Measurements from ENCODE around the gene PODXL2. TPM values are rescaled to one million over a fixed set of nuclear protein-coding genes. Genes with fewer than 3 reads are reported as not detected.
"Not testable (repeated sequence)": the region's sequence is repeated elsewhere in the genome, so short reads cannot be mapped to it uniquely, and the experiment has no call there.

The PODXL2 gene
- total RNA-seq, 1 donor from 2014 or later = 5.7 TPM

GRCh38 chr3:127652246-127652995, 23.4 kb downstream of the PODXL2 start:
- no peaks in the 10 kb centered on the region for H3K36me3 Mint-ChIP-seq (ENCODE audit: unreplicated experiment)
- peaks cover 34% of the 10 kb centered on the region for H3K4me1 Mint-ChIP-seq (ENCODE audit: unreplicated experiment)
- H3K27me3 Mint-ChIP-seq (ENCODE audit: unreplicated experiment) = no peaks in the 10 kb centered on the region
- peak; percentile 96 for TF ChIP-seq CTCF (IDR thresholded peaks at IDR 0.05)
- DNase-seq (ENCODE audit: extremely low spot score, unreplicated experiment) = no peak
- no peak overlapping the region for H3K4me3 Mint-ChIP-seq (ENCODE audit: unreplicated experiment)
- H3K9me3 Mint-ChIP-seq (ENCODE audit: unreplicated experiment) = no peaks in the 10 kb centered on the region
- H3K27ac Mint-ChIP-seq (ENCODE audit: unreplicated experiment) = no peak overlapping the region

GRCh38 chr3:127654374-127654773, 25.4 kb downstream of the PODXL2 start:
- no peak overlapping the region for H3K4me3 Mint-ChIP-seq (ENCODE audit: unreplicated experiment)
- no peak for DNase-seq (ENCODE audit: extremely low spot score, unreplicated experiment)
- H3K4me1 Mint-ChIP-seq (ENCODE audit: unreplicated experiment) = peaks cover 53% of the 10 kb centered on the region
- no peaks in the 10 kb centered on the region for H3K36me3 Mint-ChIP-seq (ENCODE audit: unreplicated experiment)
- TF ChIP-seq CTCF (IDR thresholded peaks at IDR 0.05) = no peak
- H3K27me3 Mint-ChIP-seq (ENCODE audit: unreplicated experiment) = no peaks in the 10 kb centered on the region
- no peaks in the 10 kb centered on the region for H3K9me3 Mint-ChIP-seq (ENCODE audit: unreplicated experiment)
- H3K27ac Mint-ChIP-seq (ENCODE audit: unreplicated experiment) = peak overlapping the region; percentile 49

GRCh38 chr3:127654993-127655392, 26.0 kb downstream of the PODXL2 start:
- not testable (repeated sequence) for H3K4me3 Mint-ChIP-seq (ENCODE audit: unreplicated experiment); H3K27me3 Mint-ChIP-seq (ENCODE audit: unreplicated experiment); H3K36me3 Mint-ChIP-seq (ENCODE audit: unreplicated experiment); H3K9me3 Mint-ChIP-seq (ENCODE audit: unreplicated experiment); DNase-seq (ENCODE audit: extremely low spot score, unreplicated experiment)
- Mint-ChIP-seq H3K4me1 (ENCODE audit: unreplicated experiment) (peaks cover 58% of the 10 kb centered on the region), H3K27ac (ENCODE audit: unreplicated experiment) (peak overlapping the region; percentile 87)

- DNase-seq (ENCODE audit: extremely low spot score, unreplicated experiment) = no peak
- no peaks in the 10 kb centered on the region for H3K36me3 Mint-ChIP-seq (ENCODE audit: unreplicated experiment)
Observed at GRCh38 chr3:127655641-127656040, 26.7 kb downstream of the PODXL2 start.

GRCh38 chr3:127656906-127657305, 27.9 kb downstream of the PODXL2 start:
- H3K27ac Mint-ChIP-seq (ENCODE audit: unreplicated experiment) = no peak overlapping the region
- H3K27me3 Mint-ChIP-seq (ENCODE audit: unreplicated experiment) = no peaks in the 10 kb centered on the region
- H3K4me3 Mint-ChIP-seq (ENCODE audit: unreplicated experiment) = no peak overlapping the region
- no peaks in the 10 kb centered on the region for H3K9me3 Mint-ChIP-seq (ENCODE audit: unreplicated experiment)
- DNase-seq (ENCODE audit: extremely low spot score, unreplicated experiment) = no peak
- no peak for TF ChIP-seq CTCF (IDR thresholded peaks at IDR 0.05)
- peaks cover 67% of the 10 kb centered on the region for H3K4me1 Mint-ChIP-seq (ENCODE audit: unreplicated experiment)
- H3K36me3 Mint-ChIP-seq (ENCODE audit: unreplicated experiment) = no peaks in the 10 kb centered on the region

More at GRCh38 chr3:127655641-127656040, 26.7 kb downstream of the PODXL2 start:
- Mint-ChIP-seq H3K27me3 (ENCODE audit: unreplicated experiment) (no peaks in the 10 kb centered on the region), H3K9me3 (ENCODE audit: unreplicated experiment) (no peaks in the 10 kb centered on the region), H3K4me3 (ENCODE audit: unreplicated experiment) (no peak overlapping the region), H3K4me1 (ENCODE audit: unreplicated experiment) (peaks cover 63% of the 10 kb centered on the region), H3K27ac (ENCODE audit: unreplicated experiment) (peak overlapping the region; percentile 87)
- TF ChIP-seq CTCF (IDR thresholded peaks at IDR 0.05) = no peak
